Ecto neural progenitor cell (in vitro differentiated cells): Measurements from ENCODE around the gene AGPAT1.
A peak's percentile ranks its signal among the peaks of the same experiment; 100 is the strongest.

Experiments used
- DNase-seq: peaks from one replicate; pipeline ENCODE4 v3.0.0-alpha.2; 2018; ENCODE audit warnings: low spot score

The AGPAT1 gene

DNA sequence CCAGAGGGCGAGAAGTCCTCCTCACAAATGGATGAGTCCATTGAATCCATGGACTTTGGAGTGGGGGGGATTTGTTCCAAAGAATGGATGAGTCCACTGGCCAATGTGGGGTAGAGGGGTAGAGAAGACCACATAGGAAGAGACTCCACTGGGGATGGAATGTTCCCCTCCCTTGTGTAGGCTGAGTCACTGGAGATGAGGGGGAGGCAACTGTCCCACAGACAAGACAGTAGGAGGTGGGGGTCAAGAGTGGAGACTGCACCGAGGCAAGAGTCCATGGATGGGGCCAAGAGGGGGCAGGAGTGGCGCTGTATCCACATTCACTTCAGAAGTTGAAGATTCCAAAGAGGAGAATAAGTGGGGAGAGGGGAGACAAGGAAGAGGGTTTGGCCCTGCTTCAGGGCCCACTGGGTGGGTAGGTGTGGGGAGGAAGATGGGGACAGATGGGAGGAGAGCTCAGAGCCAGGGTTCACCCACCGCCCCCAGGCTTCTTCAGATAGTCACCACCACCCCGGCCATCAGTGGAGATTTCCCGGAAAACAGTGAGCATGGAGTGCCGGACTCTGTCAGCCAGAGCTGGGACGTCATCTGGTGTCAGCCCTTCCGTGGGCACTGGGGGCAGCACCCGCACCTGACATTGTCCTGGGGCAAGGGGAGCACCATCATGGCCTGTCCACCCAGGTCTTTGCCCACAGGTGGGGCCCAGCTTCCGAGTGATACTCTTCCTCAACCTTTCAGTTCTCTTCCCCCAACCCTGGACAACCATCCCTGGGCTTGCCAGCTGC, 6.9 kb downstream of the AGPAT1 start:
- peak; percentile 38 for DNase-seq

DNA sequence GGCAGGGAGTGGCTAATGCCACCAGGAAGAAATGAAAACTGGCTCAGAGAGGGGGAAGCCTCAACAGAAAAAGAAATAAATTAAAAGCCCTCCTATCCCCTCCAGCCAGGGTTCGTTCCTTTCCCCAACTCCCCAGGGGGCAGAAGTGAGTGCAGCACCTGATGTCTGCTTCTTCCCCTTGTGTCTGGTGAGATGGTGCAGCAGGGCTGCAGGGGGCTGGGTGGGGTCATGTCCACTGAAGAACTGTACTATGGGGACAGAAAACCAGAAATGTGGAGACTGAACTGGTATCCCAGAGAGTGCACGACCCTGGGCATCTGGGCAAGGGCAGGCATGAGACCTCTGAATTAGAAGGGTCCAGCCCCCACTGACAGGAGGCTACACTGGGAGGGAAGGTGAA, 7.5 kb downstream of the AGPAT1 start:
- no peak for DNase-seq

DNA sequence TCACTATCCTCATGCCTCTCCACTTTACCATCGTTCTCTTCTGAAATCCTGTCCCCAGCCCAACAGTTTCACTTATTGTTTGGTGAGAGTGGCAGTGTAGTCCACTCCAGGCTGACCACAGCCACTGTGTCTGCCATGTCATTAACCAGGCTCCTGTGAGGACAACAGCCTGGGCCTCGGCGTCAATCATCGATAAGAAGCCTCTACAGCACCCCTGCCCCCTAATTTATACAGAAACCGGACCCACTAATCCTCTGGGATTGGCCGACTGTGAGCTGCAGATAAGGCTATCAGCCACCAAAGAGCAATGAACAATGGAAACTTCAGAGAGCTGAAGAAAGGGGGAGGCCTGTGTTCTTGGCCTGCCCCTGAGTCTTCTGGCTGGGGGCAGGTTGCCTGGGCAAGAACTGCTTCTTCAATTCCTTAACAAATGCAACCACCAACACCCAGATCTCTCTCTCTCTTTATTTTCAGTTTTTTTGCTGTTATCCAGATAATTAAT, 8.1 kb downstream of the AGPAT1 start:
- peak; percentile 57 for DNase-seq

DNA sequence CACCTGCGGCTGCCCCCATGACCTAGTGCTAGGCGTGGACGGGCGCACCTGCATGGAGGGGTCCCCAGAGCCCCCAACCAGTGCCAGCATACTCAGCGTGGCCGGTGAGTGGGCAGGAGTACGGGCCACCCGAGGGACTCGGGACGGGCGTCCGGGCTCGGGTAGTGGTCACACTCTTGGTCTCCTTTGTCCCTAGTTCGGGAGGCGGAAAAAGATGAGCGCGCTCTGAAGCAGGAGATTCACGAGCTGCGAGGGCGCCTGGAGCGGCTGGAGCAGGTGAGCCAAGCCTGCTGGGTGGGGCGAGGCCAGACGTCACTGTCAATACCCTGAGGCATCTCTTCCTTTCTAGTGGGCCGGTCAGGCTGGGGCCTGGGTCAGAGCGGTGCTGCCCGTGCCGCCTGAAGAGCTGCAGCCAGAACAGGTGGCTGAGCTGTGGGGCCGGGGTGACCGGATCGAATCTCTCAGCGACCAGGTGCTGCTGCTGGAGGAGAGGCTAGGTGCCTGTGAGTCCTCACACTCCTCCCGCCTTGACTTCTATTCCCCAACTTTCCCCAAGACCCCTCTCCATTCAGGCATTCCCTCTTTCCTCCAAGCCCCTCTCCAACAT, 8.6 kb downstream of the AGPAT1 start:
- DNase-seq, result no peak

DNA sequence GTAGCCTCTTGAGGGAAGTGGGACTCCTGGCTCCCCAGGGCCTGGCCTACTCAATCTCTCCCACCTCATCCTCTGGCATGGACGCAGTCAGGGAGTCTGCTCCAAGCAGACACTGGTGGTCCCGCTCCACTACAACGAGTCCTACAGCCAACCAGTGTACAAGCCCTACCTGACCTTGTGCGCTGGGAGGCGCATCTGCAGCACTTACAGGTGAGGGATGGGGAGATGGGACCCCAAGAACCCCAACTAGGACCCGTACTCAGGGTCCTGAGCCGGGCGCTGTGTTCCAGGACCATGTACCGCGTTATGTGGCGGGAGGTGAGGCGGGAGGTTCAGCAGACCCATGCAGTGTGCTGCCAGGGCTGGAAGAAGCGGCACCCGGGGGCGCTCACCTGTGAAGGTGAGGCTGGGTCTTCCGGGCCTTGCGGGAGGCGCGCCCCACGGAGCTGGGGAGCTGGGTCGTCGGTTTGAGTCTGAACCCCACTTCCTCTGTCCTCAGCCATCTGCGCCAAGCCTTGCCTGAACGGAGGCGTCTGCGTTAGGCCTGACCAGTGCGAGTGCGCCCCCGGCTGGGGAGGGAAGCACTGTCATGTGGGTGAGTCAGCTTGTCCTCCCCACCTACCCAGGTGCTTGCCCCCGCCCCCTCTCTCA, 9.3 kb downstream of the AGPAT1 start:
- no peak for DNase-seq

DNA sequence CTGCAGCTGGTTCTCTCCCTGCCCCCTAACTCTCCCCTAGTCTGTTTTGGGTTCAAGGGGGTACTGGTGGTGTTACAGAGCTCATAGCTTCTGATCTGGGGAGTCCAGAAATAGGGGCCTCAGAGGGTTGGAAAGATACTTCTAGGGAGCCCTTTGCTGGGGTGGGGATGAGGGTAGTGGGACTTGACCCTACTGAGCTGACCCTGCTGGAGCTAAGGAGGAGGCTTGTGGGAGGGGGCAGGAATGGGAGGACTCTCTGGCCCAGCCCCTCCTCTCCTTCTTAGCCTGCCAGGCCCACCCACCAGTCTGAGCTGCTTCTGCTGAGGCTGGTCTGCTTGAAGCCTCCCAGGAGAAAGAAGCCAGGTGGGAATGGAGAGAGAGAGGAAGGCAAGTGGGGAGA, 11.6 kb downstream of the AGPAT1 start, which contains the start of gene EGFL8:
TSS of gene EGFL8 (plus strand) at position 301 of the 400 bp plus-strand sequence. CDS start 1,571 bp downstream, outside the sequence.
- DNase-seq, result no peak

DNA sequence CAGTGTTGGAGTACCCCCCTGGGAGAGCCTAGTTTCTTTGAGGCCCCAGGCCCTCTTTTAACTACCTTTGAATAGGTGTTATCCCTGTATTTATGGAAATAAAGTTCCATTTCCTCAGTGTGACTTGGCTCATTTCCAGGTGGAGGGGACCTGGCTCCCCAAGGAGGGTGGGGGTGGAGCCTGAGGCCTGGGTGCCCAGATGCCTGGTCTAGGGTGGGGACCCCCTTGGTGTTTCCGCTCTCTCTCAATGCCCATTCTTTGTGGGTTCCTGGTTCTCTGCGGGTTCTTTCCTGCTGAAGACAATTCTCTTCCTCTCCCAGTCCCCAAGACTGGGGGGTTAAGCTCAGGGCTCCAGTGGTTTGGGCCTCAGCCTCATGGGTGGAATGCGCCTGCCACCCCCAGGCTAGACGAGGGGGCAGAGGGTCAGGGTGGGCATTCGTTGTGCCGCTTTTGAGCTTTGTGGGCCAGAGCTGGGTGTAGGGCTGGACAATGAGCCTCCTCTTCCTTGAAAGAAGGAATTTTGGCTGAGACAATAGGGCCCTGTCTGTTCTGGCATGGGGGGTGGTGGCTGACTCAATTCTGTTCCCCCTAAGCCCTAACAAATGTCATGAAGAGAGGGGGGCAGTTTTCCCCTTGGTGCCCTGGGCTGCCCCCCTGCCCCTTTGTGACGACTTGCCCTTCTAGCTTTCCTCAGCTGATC, 12.2 kb downstream of the AGPAT1 start:
- no peak for DNase-seq

DNA sequence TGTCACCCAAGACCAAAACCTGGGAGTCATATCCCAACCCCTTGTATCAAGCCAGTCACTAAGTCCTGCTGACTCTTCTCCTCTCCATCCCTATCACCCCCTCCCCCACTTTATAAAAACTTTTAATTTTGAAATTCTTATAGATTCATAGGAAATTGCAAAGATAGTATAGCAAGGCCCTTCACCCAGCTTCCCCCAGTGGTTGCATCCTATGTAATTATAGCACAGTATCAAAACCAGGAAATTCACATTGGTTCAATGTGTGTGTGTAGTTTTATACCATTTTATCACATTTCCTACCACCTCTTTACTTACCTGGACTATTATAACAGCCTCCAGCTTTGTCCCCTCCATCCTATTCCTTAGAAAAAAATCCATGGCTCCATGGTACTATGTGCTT, 17.8 kb downstream of the AGPAT1 start:
- DNase-seq, result no peak

DNA sequence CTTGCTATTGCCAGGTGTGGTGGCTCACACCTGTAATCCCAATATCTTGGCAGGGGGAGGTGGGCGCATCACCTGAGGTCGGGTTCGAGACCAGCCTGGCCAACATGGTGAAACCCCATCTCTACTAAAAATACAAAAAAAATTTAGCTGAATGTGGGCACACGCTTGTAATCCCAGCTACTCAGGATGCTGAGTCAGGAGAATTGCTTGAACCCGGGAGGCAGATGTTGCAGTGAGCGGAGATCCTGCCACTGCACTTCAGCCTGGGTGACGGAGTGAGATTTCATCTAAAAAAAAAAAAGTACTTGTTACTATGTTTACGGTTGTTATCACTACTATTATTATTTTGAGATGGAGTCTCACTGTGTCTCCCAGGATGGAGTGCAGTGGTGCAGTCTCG, 19.0 kb downstream of the AGPAT1 start:
- no peak for DNase-seq

DNA sequence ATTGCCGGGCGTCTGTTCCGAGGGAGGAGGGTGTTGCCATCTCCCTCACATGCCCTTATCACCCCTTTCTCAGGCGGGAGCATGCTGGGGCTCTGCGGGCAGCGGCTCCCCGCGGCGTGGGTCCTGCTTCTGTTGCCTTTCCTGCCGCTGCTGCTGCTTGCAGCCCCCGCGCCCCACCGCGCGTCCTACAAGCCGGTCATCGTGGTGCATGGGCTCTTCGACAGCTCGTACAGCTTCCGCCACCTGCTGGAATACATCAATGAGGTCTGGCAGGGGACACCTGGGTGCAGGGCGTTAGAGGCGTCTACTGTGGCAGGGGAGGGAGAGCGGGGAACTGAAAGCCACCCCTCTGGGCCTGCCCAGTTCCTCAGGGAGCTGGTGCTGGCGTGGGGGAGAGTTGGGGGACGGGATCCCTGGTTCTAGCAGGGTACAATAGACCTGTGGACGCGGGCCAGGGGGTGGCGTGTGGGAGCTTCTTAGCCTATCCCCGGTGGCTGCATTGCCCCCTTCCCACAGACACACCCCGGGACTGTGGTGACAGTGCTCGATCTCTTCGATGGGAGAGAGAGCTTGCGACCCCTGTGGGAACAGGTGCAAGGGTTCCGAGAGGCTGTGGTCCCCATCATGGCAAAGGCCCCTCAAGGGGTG, 21.2 kb downstream of the AGPAT1 start:
- peak; percentile 74 for DNase-seq

DNA sequence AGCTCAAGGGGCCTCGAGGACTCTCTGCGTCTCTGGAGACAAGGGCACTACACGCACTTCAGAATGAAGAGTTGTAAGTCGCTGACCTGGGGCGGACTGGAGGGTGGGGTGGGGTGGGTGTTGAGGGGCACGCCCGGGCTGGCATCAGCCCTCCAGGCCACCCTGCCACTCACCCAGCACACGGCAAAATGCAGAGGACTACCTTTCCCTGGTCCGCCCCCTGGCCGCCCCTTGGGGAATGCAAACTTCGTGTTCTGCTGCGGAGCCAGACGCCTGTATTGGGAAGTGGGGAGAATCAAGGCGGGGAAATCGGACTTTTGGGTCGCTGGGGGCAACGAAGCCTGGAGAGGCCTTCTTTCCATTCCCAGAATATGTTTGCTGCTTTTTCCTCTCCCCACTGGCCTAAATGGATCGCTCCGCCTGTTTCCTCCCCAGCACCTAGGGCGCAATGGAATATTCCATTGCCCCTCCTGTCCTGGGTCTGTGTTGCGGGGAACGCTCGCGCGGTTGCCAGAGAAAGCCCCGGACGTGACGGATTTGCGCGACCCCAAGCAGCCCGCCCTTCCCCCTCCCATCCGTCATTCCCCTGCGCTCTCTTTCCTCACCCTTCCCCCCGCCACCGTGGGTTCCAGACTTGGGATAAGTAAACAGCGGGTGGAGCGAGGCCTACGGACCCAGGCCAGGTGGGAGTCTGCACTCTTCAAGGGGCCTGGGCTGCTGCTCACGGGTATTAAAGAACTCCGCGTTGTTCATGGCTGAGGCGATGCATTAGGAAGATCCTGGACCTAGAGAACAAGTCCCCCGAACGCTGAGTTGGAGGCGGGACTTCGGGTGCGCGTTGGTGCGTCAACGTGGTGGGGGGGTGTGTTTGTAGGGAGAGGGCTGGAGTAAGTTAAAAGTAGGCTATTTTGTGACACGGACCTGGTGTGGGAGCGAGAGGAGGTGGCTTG, 22.0 kb downstream of the AGPAT1 start, which contains the start of gene PPT2:
TSS of gene PPT2 (plus strand) at position 578 of the 950 bp plus-strand sequence. CDS start 454 bp downstream, outside the sequence.
- DNase-seq, result peak; percentile 89

DNA sequence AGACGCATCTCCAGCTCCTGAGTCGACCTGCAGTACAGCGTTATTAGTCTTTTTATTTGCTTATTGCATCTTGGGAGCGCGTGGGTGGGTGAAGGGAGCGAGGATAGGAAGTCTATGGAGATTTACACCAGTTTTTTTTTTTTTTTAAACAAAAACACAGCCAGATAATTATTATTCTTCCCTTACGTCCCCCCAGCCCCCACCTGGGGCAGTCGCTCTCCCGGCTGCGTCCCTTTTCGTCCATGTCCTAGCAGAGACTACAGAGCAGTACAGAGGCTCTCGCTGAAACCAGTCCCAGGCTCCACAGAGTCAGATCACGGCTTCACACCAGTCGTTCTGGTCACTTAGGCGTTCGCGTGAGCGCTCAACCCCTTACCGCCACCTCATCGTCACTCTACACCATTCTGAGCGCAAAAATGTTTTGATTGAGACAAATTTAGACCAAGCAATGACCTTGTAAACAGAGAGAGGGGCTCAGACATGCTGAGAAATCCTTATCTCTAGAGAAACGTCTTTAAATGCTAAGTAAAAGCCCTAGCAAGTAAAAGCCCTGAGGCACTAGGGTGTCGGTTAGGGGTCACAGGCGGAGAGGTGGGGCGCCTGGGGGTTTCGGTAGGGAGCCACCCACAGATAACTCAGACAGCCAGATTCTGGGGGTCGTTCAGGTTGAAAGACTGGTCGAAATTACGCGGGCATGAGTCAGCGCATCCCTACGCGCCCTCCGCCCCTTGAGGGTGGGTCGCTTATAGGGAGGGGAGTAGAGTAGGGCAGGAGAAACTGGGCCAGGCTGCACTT, 22.9 kb downstream of the AGPAT1 start:
- DNase-seq, result peak; percentile 70

DNA sequence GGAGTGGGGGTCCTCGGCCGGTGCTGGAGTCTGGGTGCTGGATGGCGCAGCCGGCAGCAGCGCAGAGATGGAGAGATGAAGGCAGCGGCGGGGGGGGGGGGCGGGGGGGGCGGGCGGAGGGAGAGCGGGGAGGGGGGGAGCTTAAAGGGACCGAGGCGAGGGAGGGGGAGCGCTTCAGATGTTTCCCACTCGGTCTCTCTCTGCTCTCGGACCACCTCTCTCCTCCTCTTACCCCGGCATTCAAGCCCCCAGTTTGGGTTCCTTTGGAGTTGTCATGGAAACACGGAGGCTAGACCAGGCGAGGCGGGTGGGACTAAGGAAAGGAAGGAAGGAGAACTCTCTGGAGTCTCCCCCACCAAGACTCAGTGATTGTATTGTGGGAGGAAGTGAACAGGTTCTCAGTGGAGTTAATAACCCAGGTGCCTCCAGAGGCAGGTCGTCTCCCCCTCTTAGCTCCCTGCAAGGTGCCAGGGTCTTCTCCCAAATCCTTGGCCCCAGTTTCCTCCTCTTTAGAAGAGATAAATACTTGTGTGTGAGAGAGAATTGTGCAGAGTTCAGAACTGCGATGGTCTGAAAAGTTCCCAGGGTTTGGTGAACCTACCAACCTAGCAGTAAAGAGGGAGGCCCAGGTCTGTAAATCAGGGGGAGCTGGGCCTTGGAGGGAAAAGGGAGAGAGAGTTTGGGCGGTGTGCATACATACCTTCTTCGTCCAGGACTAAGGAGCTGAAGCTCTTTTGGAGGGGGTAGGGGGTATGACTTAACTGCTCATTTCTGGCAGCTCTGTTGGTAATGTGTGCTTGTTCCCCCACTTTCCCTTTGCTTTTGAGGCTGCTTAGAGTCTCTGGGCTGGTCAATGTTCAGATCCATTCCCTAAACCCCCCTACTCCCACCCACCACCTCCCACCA, 23.8 kb downstream of the AGPAT1 start, which contains the start of gene PRRT1:
TSS of gene PRRT1 (minus strand) at position 77 of the 906 bp plus-strand sequence. CDS start 112 bp downstream, outside the sequence.
- peak; percentile 57 for DNase-seq

DNA sequence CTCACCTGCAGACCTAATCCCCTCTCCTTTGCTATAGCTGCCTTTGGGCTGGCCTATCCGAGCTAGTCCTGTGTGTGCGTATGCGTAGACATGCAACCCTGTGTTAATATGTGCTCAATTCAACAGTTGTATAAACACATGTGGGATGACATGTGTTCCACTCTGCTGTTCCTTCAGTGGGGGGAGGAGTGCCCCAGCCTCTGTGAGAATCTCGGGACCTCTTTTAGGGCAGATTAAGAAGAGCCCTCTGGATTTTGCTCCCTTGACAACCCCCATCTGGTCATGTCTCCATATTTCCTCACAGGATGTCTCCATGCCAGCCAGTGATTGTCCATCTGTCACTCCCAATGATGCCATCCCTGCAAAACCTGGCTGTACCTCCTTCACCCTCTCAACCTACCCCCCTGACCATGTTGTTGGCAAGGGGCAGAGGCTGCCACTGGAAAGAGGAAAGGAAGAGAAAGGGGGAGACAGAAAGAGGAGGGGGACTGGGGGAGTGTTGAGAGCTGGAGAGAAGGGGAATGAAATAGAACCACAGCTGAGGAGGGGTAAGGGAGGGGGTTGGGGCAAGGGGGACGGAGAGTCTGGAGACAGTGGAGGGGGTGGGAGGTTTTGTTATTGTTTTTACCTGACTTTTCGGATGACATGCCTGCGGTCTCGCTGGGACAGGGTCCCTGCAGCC, 24.6 kb downstream of the AGPAT1 start:
- DNase-seq, result no peak

DNA sequence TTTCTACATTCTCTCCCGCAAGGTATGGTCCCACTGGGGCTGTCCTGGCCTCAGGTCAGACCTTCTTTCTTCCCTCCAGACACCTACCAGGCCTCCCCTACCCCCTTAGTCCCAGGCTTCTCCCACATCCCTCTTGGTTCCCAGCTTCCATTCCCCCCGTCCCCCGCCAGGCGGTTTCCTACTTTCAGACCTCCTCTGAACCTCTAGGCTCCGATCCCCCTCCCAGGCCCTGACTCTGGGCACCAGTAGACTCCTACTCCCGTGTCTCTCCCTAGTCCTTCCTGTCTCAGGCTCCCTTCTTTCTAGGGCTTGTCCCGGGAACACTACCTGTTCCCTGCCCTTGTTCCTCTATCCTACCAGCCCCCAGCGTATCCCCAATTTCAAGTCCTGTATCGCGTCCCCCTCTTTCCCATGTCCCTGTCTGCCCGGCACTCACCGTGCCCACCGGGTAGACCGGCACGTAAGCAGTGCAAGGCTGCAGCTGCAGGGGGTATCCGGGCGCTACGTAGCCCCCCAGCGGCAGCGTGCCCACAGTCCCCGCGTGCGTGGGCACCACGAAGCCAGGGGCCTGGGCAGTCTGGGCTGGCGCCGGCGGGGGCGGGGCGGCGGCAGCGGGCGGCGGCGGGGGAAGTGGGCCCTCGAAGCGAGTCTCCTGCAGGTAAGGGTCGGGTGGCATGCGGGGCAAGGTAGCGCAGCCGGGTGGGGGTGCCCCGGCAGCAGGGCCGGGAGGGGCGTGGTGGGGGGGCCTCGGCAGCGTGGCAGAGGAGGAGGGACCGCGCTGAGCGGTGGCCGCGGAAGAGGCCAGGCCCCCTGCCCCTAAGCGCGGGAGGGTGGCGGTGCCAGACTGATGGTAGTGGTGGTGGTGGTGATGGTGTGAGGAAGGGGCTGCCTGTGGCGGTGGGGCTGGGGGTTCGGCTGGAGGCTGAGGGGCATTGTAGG, 25.7 kb downstream of the AGPAT1 start:
- peak; percentile 55 for DNase-seq

DNA sequence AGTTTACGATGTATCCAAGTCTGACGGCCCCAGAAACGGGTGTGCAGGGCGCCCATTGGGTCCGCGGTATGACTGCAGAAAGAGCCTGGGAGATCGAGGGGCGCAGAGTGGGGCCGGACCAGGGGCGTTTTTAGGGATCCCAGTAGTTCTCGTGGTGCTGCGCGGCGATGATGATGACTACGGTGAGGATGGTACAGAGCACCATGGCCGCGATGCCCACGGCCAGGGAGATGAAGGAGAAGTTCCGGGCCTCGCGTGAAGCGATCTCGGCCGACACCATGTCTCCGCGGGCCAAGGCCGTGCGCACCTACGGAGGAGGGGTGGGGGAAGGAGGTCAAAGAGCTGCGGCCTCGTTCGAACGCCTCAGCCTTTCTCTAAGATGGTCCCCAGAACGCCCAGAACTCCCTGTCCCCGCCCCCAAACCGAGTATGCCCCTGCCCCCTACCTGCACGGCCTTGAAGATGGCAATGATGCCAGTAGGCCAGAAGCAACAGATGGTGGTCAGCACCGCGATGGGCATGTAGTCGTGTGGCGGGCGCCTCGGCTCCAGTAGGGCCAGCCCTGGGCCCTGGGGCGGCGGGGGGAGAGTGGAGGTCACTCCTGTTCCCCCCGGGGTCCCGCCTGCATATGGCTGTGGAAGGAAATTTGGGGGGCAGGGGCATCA, 26.7 kb downstream of the AGPAT1 start:
- DNase-seq, result no peak
